Effector memory CD8-positive, alpha-beta T cell (primary cell): ENCODE measurements around the gene GRIP1.

Experiments used
- ATAC-seq: fragments of 150-1000 bp; cut with Tn5 transposase; replicated peaks from 2 replicates; pipeline ENCODE4 v1.10.0; 2021; ENCODE audit warnings: mild to moderate bottlenecking, moderate library complexity
- DNase-seq, 3 experiments: peaks; one replicate each; pipeline ENCODE4 v3.0.0; 2021
- H3K27ac Mint-ChIP-seq, 2 donors: one replicate each; pipeline ENCODE4 v1.8.0; 2022; ENCODE audit warnings: mild to moderate bottlenecking in 2 of 2, mixed read lengths in 2 of 2, moderate library complexity in 2 of 2
- H3K27me3 Mint-ChIP-seq, 2 donors: one replicate each; pipeline ENCODE4 v1.8.0; 2022; ENCODE audit warnings: mixed read lengths in 2 of 2
- H3K36me3 Mint-ChIP-seq: one replicate; pipeline ENCODE4 v1.8.0; 2022; ENCODE audit warnings: mild to moderate bottlenecking, moderate library complexity, mixed read lengths; ENCODE audit not compliant: insufficient read depth
- H3K4me1 Mint-ChIP-seq, 2 donors: one replicate each; pipeline ENCODE4 v1.8.0; 2022; ENCODE audit warnings: low read depth in 2 of 2, mixed read lengths in 2 of 2
- H3K4me3 Mint-ChIP-seq, 2 donors: one replicate each; pipeline ENCODE4 v1.8.0; 2022; ENCODE audit warnings: mild to moderate bottlenecking in 2 of 2, mixed read lengths in 2 of 2, moderate library complexity in 2 of 2
- H3K9me3 Mint-ChIP-seq, 2 donors: one replicate each; pipeline ENCODE4 v1.8.0; 2022; ENCODE audit warnings: mixed read lengths in 2 of 2

Gene GRIP1

DNA sequence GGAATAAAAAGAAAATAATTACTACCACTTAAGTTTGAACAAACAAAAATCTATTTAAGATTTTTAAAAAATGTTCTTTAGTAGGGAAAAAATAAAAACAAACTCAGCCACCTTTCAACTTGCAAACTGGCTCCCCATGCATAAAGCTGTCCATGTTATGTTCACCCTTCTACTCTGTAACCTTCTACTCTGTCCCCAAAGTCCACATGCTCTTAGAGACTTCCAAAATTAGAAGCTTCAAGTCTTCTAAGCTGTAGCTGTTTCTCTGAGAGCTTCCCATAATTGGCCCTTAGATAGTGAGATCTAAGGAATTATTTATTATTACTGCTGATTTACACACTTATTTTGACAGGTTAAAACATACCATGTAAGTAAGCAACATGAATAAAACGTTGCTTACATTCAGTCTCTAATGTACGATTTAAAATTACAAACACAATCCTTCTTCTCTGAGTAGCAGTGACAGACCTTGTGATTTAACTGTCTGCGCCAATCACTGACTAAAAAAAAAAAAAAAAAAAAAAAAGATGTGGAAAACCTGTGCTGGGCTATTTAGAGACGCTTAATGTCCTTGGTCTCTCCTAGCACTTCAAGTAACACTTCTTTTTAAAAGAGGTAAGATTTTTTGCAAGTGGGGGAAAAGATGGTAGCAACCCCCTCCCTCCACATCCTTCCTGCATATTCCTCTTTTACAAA is 28.3 kb upstream of the GRIP1 start:
- Mint-ChIP-seq H3K9me3 (no peaks in the 10 kb centered on the region), H3K4me1 (no peaks in the 10 kb centered on the region), H3K4me3 (no peak overlapping the region), H3K27me3 (peaks cover 29 to 39% of the 10 kb centered on the region in 2 donors), H3K36me3 (peaks cover 3% of the 10 kb centered on the region), H3K27ac (no peak overlapping the region)
- DNase-seq (no peak), ATAC-seq (no peak)

DNA sequence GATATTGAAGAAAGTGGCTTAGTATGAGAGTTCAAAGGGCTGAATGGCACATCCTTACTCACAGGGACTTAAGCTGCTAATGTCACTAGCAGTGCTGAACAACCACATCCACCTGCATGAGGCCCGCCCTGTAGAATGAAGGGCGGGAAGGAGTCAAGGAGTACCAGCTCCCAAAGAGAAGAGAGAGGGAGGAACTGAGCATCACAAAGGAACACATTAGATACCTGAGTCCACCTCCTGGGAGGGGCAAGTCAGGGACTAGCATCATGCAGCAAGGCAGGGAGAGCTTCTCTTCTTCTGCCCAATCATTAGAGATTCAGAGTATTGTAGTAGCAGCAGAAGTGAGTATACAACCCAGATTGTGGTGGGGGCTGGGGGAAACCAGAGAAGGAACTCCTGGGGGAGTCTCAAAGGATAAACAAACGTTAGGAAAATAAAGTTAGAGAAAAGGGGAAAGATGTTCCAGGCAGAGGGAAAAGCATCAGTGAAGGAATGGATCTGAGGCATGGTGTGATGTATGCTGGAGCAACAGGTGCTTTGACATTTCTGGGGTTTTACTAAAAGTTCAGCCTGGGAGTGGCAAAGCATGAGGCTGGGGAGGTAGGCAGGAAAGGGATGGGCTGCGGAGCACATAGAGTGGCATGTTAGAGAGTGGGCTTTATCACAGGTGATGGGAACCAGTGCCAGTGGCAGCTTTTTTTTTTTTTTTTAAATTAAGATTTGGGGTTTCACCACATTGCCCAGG is 21.0 kb upstream of the GRIP1 start:
- ATAC-seq = no peak

DNA sequence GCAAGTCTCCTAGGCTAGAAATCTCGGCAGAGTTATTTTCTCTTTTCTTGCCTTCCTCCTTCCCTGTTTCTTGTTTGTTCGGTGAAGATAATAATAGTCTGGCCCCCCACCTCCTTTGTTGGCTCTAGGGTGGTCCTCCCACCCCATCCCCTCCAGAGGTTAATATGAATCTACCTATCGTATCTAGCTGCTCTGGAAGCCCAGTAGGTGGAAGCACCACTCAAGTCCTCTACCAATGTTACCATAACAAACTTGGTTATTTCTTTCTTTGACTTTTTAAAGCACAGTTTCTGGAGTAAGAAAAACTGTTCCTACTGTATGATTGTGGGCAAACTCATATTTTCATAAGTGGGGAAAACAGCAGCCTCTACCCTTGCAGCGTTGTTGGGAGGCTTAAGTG is 19.7 kb upstream of the GRIP1 start:
- Mint-ChIP-seq H3K9me3 (no peaks in the 10 kb centered on the region), H3K4me3 (no peak overlapping the region), H3K27ac (no peak overlapping the region), H3K36me3 (peaks cover 4% of the 10 kb centered on the region), H3K4me1 (peaks cover 0 to 1% of the 10 kb centered on the region in 2 donors), H3K27me3 (peaks cover 37 to 45% of the 10 kb centered on the region in 2 donors)
- ATAC-seq = no peak
- DNase-seq = no peak

More for the DNA sequence above, 21.0 kb upstream of the GRIP1 start:
- H3K4me3 Mint-ChIP-seq = no peak overlapping the region
- peaks cover 45 to 51% of the 10 kb centered on the region in 2 donors for H3K27me3 Mint-ChIP-seq
- peaks cover 7% of the 10 kb centered on the region for H3K36me3 Mint-ChIP-seq
- DNase-seq = no peak
- H3K27ac Mint-ChIP-seq = no peak overlapping the region
- H3K9me3 Mint-ChIP-seq = no peaks in the 10 kb centered on the region
- peaks cover 0 to 1% of the 10 kb centered on the region in 2 donors for H3K4me1 Mint-ChIP-seq

DNA sequence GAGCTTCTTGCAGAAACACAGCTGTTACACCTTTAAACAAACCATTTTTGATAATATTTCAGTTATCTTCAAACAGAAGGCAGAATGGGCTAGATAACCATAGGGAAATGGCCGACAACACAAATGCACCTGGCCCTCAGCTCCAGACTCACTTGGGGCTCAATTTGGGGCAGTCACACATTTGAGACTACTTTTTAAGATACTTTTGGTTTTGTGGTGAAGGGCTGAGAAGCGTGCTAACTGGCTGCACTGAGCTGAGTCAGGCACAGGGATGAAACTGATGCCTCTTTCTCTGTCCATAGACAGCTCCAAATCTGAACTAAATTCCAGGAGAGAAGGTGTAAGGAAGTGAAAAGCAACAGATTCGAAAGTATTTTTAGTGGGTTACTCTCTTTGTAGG is 18.5 kb upstream of the GRIP1 start:
- DNase-seq (no peak), ATAC-seq (peak; percentile 43)
- H3K36me3 Mint-ChIP-seq = peaks cover 4% of the 10 kb centered on the region
- peaks cover 25 to 34% of the 10 kb centered on the region in 2 donors for H3K27me3 Mint-ChIP-seq
- no peaks in the 10 kb centered on the region for H3K9me3 Mint-ChIP-seq
- peaks cover 0 to 1% of the 10 kb centered on the region in 2 donors for H3K4me1 Mint-ChIP-seq
- no peak overlapping the region for H3K4me3 Mint-ChIP-seq
- no peak overlapping the region for H3K27ac Mint-ChIP-seq

DNA sequence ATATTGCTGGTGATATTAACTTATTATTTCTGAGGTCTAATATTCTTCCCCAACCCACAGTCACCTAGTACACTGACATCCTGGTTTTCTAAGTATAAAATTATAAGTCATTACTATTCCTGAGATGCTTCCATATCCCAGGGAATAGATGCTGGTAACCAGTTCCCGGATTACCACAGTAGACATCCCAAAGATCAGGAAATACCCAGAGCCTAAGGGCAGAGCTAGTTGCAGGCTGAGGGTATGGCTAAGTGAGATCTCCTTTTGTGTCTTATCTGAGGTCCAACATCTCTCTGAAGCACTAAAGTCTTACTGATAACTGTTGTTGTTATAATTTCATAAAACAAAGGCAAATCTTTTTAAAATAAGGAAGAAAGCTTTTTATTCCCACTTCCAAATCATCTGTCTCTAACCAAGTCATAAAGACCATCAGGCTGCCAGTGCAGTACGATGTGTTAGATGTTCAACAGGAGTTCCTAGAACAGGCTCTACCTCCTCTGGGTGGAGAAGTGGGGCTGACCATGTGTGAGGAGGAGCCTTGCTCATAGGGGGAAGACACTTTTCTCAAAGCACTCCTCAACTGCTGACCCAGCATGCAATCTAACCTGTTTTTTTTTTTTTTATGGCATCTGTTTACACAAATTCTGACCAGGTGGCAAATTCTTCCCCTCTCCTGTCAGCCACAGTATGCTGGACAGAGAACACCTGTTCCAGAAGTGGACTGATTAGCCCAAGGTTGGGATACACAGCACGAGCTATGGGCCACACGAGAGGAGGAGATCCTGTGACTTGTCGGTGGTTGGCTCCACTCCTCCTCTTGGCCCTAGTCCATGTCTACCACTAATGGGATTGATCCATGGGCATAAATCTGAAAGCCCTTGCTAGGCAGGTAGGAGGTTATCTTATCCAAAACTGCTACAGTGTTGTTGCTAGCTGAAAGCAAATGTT is 16.1 kb upstream of the GRIP1 start:
- DNase-seq (no peak), ATAC-seq (no peak)
- H3K36me3 Mint-ChIP-seq = peaks cover 4% of the 10 kb centered on the region
- H3K27me3 Mint-ChIP-seq = peaks cover 17 to 23% of the 10 kb centered on the region in 2 donors
- no peaks in the 10 kb centered on the region for H3K9me3 Mint-ChIP-seq
- H3K27ac Mint-ChIP-seq = no peak overlapping the region
- no peak overlapping the region for H3K4me3 Mint-ChIP-seq
- H3K4me1 Mint-ChIP-seq = peaks cover 0 to 1% of the 10 kb centered on the region in 2 donors

DNA sequence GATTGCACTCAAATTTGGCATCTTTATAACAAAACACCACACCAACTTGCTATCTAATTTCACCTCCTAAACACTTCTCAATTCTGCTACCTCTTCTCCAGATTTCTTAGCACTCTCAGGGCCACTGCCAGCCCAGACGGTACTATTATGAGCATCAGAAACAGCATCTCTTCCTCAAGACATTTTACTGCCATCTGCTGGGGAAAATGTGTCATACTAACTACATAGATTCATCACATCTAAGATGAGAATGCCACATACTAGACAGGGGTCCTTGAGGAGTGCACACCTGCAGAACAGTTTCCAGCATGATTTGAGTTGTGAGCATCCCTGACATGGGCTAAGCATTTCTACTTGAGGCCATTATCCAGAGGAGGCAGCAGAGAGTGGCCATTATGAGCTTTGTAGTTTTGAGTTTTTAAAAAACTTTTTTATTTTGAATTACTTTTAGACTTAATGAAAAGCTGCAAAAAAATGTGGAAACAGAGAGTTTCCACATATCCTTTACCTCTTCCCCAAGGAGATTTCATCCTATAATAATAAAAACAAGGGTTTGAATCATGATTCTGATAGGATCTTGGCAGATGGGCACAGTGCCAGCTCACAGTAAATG is 15.1 kb upstream of the GRIP1 start:
- Mint-ChIP-seq H3K36me3 (peaks cover 4% of the 10 kb centered on the region), H3K4me3 (no peak overlapping the region), H3K27ac (no peak overlapping the region)

DNA sequence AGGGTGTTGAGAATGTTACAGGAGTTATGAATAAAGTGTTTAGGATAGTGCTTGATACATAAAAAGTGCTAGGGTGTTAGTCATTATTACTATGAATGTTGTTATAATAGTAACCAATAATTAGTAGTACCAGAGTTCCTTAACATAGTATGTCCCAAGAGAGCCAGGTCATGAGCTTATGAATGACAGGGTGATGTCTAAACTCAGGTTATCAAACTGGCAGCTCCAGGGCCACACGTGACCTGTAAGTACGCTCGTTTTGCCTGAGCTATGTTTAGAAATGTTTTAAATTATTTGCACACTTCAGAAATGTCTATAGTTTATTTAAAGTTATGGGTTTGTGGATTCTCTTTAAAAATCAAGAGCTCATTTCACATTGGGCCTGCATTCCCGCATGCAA is 14.1 kb upstream of the GRIP1 start:
- Mint-ChIP-seq H3K27ac (no peak overlapping the region), H3K4me1 (no peaks in the 10 kb centered on the region), H3K4me3 (no peak overlapping the region), H3K36me3 (no peaks in the 10 kb centered on the region), H3K9me3 (no peaks in the 10 kb centered on the region), H3K27me3 (peaks cover 11 to 17% of the 10 kb centered on the region in 2 donors)
- DNase-seq (no peak), ATAC-seq (no peak)

More for the DNA sequence above, 15.1 kb upstream of the GRIP1 start:
- ATAC-seq (peak; percentile 83), DNase-seq (peak; percentile 12 to 24 (median 21))
- H3K27me3 Mint-ChIP-seq = peaks cover 13 to 17% of the 10 kb centered on the region in 2 donors
- H3K4me1 Mint-ChIP-seq = peaks cover 0 to 1% of the 10 kb centered on the region in 2 donors
- no peaks in the 10 kb centered on the region for H3K9me3 Mint-ChIP-seq

DNA sequence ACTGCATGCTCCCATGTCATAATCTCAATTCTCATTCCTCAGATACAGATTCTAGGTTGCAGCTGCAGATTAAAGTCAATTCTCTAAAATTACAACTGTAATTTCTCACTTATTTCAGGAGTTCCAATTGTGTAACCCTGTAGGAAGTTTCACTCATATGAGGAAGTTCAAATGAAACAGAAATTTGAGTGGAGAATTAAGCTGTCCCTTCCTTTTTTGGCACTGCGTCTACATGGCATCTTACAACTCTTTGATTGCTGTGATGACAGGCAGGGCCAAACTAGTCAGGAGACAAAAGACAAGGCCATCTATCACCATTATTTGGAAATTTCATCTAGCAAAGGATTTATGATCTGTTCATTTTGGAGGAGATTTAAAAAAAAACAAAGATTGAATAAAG is 13.3 kb upstream of the GRIP1 start:
- H3K4me3 Mint-ChIP-seq = no peak overlapping the region
- ATAC-seq = no peak
- H3K9me3 Mint-ChIP-seq = no peaks in the 10 kb centered on the region
- H3K36me3 Mint-ChIP-seq = no peaks in the 10 kb centered on the region
- H3K27ac Mint-ChIP-seq = no peak overlapping the region
- DNase-seq = no peak
- peaks cover 11 to 17% of the 10 kb centered on the region in 2 donors for H3K27me3 Mint-ChIP-seq
- H3K4me1 Mint-ChIP-seq = no peaks in the 10 kb centered on the region

DNA sequence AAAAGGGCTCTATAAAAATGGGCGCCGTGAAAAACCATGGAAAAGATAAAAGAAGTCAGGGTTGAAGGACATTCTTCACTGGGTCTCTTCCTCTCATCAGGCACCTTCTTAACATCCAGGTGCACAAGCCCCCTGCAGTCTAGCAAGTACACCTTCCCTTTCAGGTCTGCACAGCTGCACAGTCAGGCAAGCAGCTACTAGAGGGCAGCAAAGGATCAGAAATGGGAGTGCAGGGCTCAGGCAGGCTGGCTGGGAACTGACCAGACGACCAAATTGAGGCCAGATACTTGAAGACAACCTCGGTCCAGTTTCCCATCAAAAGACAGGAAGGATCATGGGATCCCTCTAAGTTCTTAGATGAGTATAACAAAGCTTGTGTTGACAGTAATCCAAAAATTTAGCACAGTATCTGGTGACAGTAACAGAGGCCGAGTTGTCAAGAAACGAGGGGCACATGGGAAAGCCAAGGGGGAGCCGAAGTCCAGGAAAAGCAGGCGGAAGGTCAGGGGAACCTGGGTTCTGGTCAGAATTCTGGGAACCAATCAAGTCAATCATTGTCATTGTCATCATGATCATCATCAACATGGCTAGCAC is 10.1 kb upstream of the GRIP1 start:
- Mint-ChIP-seq H3K9me3 (no peaks in the 10 kb centered on the region), H3K4me3 (no peak overlapping the region), H3K27ac (no peak overlapping the region), H3K4me1 (no peaks in the 10 kb centered on the region), H3K27me3 (peaks cover 24 to 27% of the 10 kb centered on the region in 2 donors), H3K36me3 (no peaks in the 10 kb centered on the region)
- ATAC-seq (peak; percentile 54), DNase-seq (peak; percentile 3 to 14 (median 6))

DNA sequence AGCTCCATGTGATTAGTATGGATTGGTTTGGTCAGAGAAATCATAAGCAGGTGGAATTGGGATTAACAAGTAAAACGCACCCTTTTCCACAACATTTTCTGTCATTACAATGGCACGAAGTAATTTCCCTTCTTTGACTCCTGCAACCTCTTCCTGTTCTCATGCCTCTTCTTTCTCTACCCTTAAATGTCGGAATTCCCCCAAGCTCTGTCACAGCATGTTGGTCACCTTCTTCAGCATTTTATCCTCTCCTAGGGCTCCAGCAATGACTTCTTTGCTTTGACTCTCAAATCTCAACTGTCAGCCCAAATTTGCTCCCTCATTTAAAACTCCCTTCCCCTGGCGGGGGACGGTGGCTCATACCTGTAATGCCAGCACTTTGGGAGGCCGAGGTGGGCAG is 5.3 kb upstream of the GRIP1 start:
- H3K27me3 Mint-ChIP-seq = peaks cover 33 to 51% of the 10 kb centered on the region in 2 donors
- H3K4me1 Mint-ChIP-seq = no peaks in the 10 kb centered on the region
- no peak overlapping the region for H3K4me3 Mint-ChIP-seq
- no peak for ATAC-seq
- H3K27ac Mint-ChIP-seq = no peak overlapping the region
- no peak for DNase-seq
- H3K36me3 Mint-ChIP-seq = no peaks in the 10 kb centered on the region
- no peaks in the 10 kb centered on the region for H3K9me3 Mint-ChIP-seq

DNA sequence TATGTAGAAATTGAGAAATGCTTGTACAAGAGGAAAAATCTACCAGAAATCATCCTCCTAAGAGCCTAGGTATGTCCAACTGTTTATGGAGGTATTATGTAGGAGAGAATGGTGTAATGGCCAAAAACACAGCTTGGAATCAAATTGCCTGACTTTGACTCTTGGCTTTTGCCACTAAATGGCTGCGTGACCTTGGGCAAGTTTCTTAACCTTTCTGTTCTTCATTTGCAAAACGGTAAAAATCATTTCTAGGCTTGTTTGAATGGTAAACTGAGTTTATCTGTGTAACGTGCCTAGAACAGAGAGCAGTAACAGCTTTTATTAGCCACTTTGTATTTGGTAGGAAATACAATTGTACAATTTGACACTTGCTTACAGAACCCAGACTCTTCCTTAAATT is 4.9 kb upstream of the GRIP1 start:
- no peak overlapping the region for H3K27ac Mint-ChIP-seq
- H3K27me3 Mint-ChIP-seq = peaks cover 37 to 47% of the 10 kb centered on the region in 2 donors
- no peak for ATAC-seq
- no peaks in the 10 kb centered on the region for H3K9me3 Mint-ChIP-seq
- H3K4me3 Mint-ChIP-seq = no peak overlapping the region
- DNase-seq = no peak
- no peaks in the 10 kb centered on the region for H3K4me1 Mint-ChIP-seq
- H3K36me3 Mint-ChIP-seq = no peaks in the 10 kb centered on the region

DNA sequence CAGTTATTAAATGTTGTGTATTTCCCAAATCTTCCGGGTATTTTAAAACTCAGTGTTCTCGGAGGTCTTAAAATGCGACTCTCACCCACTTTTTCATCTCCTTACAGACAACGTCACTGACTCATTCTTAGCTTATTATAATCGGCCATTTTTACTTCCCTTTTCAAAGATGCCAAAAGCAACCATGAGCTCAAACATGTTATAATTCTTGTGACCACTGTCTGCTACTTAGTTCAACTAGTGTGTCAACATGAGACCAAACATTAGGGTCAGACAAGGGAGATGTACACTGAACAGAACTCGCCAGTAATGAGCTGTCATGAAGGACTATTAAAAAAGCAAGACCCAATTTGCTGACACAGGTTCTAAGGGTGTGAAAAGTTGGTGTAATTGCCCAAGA is 4.2 kb upstream of the GRIP1 start:
- H3K27me3 Mint-ChIP-seq = peaks cover 41 to 44% of the 10 kb centered on the region in 2 donors
- no peak for ATAC-seq
- H3K27ac Mint-ChIP-seq = no peak overlapping the region
- H3K9me3 Mint-ChIP-seq = no peaks in the 10 kb centered on the region
- no peaks in the 10 kb centered on the region for H3K4me1 Mint-ChIP-seq
- no peak for DNase-seq
- H3K36me3 Mint-ChIP-seq = no peaks in the 10 kb centered on the region
- H3K4me3 Mint-ChIP-seq = no peak overlapping the region
